H1 (cell line): Measurements from ENCODE around the gene GRID2.

ENCODE experiments used
- BACH1 ChIP-seq: IDR thresholded peaks from 2 replicates; pipeline ENCODE4 v1.6.1; 2012; ENCODE audit warnings: low read length, improper control_type of control experiment
- CTCF ChIP-seq, 3 experiments: IDR thresholded peaks; 1 replicate in 2 of 3; 2 replicates in 1 of 3; pipeline versions ENCODE4 v1.5.1 to v1.6.1; 2011; ENCODE audit warnings: low read length in 3 of 3, mild to moderate bottlenecking in 3 of 3, inconsistent platforms in 2 of 3, low read depth in 1 of 3, moderate library complexity in 1 of 3; ENCODE audit not compliant: insufficient read depth in 1 of 3; ENCODE audit errors: control extremely low read depth in 1 of 3
- EP300 ChIP-seq, 2 experiments: IDR thresholded peaks; 1 replicate in 1 of 2; 2 replicates in 1 of 2; pipeline ENCODE4 v1.6.1; 2011 to 2012; ENCODE audit warnings: low read depth in 2 of 2, low read length in 2 of 2, mild to moderate bottlenecking in 2 of 2, borderline replicate concordance in 1 of 2, inconsistent platforms in 1 of 2, moderate library complexity in 1 of 2
- GTF2F1 ChIP-seq: IDR thresholded peaks from 2 replicates; pipeline ENCODE4 v1.6.1; 2012; ENCODE audit warnings: low read depth, low read length, improper control_type of control experiment, borderline replicate concordance
- JUN ChIP-seq: IDR thresholded peaks from 2 replicates; pipeline ENCODE4 v1.6.1; 2011; ENCODE audit warnings: low read depth, mild to moderate bottlenecking, improper control_type of control experiment, low read length
- POLR2A ChIP-seq, 2 experiments: IDR thresholded peaks; 1 replicate in 1 of 2; 2 replicates in 1 of 2; pipeline ENCODE4 v1.6.1; 2011; ENCODE audit warnings: low read depth in 2 of 2, low read length in 2 of 2, mild to moderate bottlenecking in 2 of 2; ENCODE audit errors: control extremely low read depth in 1 of 2
- POLR2AphosphoS5 ChIP-seq: IDR thresholded peaks from 2 replicates; pipeline ENCODE4 v1.6.1; 2011; ENCODE audit warnings: low read depth, low read length
- RNF2 ChIP-seq: fragments of 200-900, 300-1000 bp; sonication (generic); IDR thresholded peaks from 2 replicates; pipeline ENCODE4 v1.7.1; 2016; ENCODE audit warnings: borderline replicate concordance, low read depth, mild to moderate bottlenecking, antibody characterized with exemption, low read length; ENCODE audit not compliant: poor library complexity, severe bottlenecking; ENCODE audit errors: missing control alignments
- SP1 ChIP-seq: IDR thresholded peaks from 2 replicates; pipeline ENCODE4 v1.6.1; 2011; ENCODE audit warnings: low read depth, low read length
- TAF1 ChIP-seq: IDR thresholded peaks from 2 replicates; pipeline ENCODE4 v1.6.1; 2011; ENCODE audit warnings: mild to moderate bottlenecking, low read depth, low read length
- TEAD4 ChIP-seq: IDR thresholded peaks from 2 replicates; pipeline ENCODE4 v1.6.1; 2012; ENCODE audit warnings: low read depth, low read length, inconsistent platforms, mixed read lengths
- YY1 ChIP-seq: IDR thresholded peaks from 2 replicates; pipeline ENCODE4 v1.6.1; 2011; ENCODE audit warnings: low read depth, mild to moderate bottlenecking, low read length

- TF ChIP-seq GTF2F1 (no peak), CTCF (IDR thresholded peaks at IDR 0.05; ENCODE audit: control extremely low read depth in 1 of 3, insufficient read depth in 1 of 3, low read depth in 1 of 3, low read length in 3 of 3) (no peak), SP1 (no peak), RNF2 (no peak), EP300 (IDR thresholded peaks at IDR 0.05; ENCODE audit: borderline replicate concordance in 1 of 2, low read depth in 2 of 2, low read length in 2 of 2) (no peak), JUN (no peak), TAF1 (no peak), BACH1 (no peak), POLR2AphosphoS5 (no peak), YY1 (no peak), TEAD4 (no peak), POLR2A (IDR thresholded peaks at IDR 0.05; ENCODE audit: control extremely low read depth in 1 of 2, low read depth in 2 of 2, low read length in 2 of 2) (no peak)
Measured at GRCh38 chr4:93407493-93408275, 1103.9 kb downstream of the GRID2 start.
